SH-SY5Y (cell line): ENCODE measurements around the gene ARHGEF17.

Experiments used
- GATA2 ChIP-seq: IDR thresholded peaks from 2 replicates; pipeline ENCODE4 v1.6.1; 2011; ENCODE audit warnings: mild to moderate bottlenecking, low read depth, low read length
- GATA3 ChIP-seq: IDR thresholded peaks from 2 replicates; pipeline ENCODE4 v1.6.1; 2011; ENCODE audit warnings: low read depth, mild to moderate bottlenecking, low read length, moderate library complexity

GRCh38 chr11:73403541-73403940 is 95.5 kb downstream of the ARHGEF17 start:
- no peak for TF ChIP-seq GATA3
- no peak for TF ChIP-seq GATA2
